Ovary (tissue), 9 donors: ENCODE measurements around the gene RNFT2. TPM values are rescaled to one million over a fixed set of nuclear protein-coding genes. Genes with fewer than 3 reads are reported as not detected.

Source experiments
- DNase-seq, 5 donors: peaks; one replicate each; pipeline ENCODE4 v3.0.0-alpha.2; 2019 to 2020
- H3K27ac ChIP-seq, 2 donors: fragments of 200-600 bp; one replicate each; pipeline versions ENCODE4 v1.5.1 to v1.8.0; 2019 to 2022
- H3K27me3 ChIP-seq: fragments of 200-600 bp; one replicate; pipeline ENCODE4 v1.8.0; 2022
- H3K36me3 ChIP-seq: fragments of 200-600 bp; sonication (generic); one replicate; pipeline ENCODE4 v1.5.1; 2019
- H3K4me1 ChIP-seq: one replicate; pipeline ENCODE4 v1.8.1; 2013; ENCODE audit warnings: mild to moderate bottlenecking, moderate library complexity; ENCODE audit not compliant: insufficient read depth
- H3K4me3 ChIP-seq: fragments of 200-600 bp; sonication (generic); one replicate; pipeline ENCODE4 v1.5.1; 2017
- H3K9me3 ChIP-seq, 2 donors: fragments of 200-600 bp in 1 of 2; sonication (generic) in 1 of 2; one replicate each; pipeline versions ENCODE4 v1.5.1 to v1.8.1; 2013 to 2019; ENCODE audit warnings: mild to moderate bottlenecking in 1 of 2, moderate library complexity in 1 of 2
- CTCF ChIP-seq, 3 donors: fragments of 450-650 bp in 2 of 3; fragments of 200-600 bp in 1 of 3; IDR thresholded peaks; one replicate each; pipeline versions ENCODE4 v1.5.1 to v1.8.0; 2016 to 2022; ENCODE audit warnings: antibody characterized with exemption in 3 of 3, mild to moderate bottlenecking in 1 of 3
- EP300 ChIP-seq: sonication (generic); formaldehyde crosslinking; IDR thresholded peaks from one replicate; pipeline ENCODE4 v1.6.1; 2017; ENCODE audit warnings: antibody characterized with exemption
- POLR2A ChIP-seq: fragments of 450-650 bp; IDR thresholded peaks from one replicate; pipeline ENCODE4 v1.6.1; 2017; ENCODE audit warnings: antibody characterized with exemption, mild to moderate bottlenecking, moderate library complexity
- WGBS, 3 donors: extraction: QIAGEN DNeasy Blood & Tissue Kit in 1 of 3; methylation state at CpG; one replicate each; pipeline versions ENCODE4 v1.1.5 to v1.1.7; 2013 to 2017; 5-methylcytosine and 5-hydroxymethylcytosine counted together
- intact Hi-C, 4 donors: fragments of 100-400 bp; cut with DNase I; formaldehyde crosslinking; loops; one replicate each; pipeline versions ENCODE4 v1.11.0 to v1.15.1; 2022 to 2023
- polyA plus RNA-seq, 2 donors: library from polyadenylated mRNA; stranded (reverse); fragments of 200-250 nt in 1 of 2; fragments of 350-450 nt in 1 of 2; fragmentation: Illumina TruSeq in 1 of 2; extraction: RNeasy Lipid Tissue Mini Kit (QIAGEN cat#74804) in 1 of 2; gene quantifications; one replicate each; pipeline ENCODE4 v1.2.3, GENCODE V29; 2013 to 2014
- total RNA-seq, 7 donors: library from RNA; depleted of rRNA in 2 of 7; stranded (reverse); fragments of >200 nt in 2 of 7; fragmentation: NEBNext Ultra II Directional in 3 of 7; extraction: Animal tissue kit (Norgen Biotek cat#: 25700) in 3 of 7; gene quantifications; one replicate each; pipeline versions ENCODE4 v1.1.0 to v1.2.4, GENCODE V29; 2016 to 2023
- donor health status: DM: no; HTN: no; CAD: no; lungs with moderate emphysema.
- donor health status: DM: no; HTN: no; CAD: no.
- donor health status: Bipolar disorder and iron deficiency.
- donor health status: DM: yes; HTN: yes; CAD: no.
- donor health status: DM: no; HTN: no; CAD: no.
- donor health status: DM: yes; HTN: yes; CAD: no.

The RNFT2 gene
- total and polyA plus RNA-seq, 9 donors: 0.72 to 4.3 (median 2.4) TPM

- H3K27ac ChIP-seq: no peak overlapping the region
- H3K27me3 ChIP-seq: no peaks in the 10 kb centered on the region
- peaks cover 0 to 5% of the 10 kb centered on the region in 2 donors for H3K9me3 ChIP-seq
- no peak for DNase-seq
- H3K4me1 ChIP-seq: no peaks in the 10 kb centered on the region
- TF ChIP-seq POLR2A: no peak
- TF ChIP-seq EP300: no peak
- no peak for TF ChIP-seq CTCF (IDR thresholded peaks at IDR 0.05)
- WGBS, 3 donors: 92 to 97% (median 92%) methylated on average over 4 of the region's 4 CpGs
- no peaks in the 10 kb centered on the region for H3K36me3 ChIP-seq
- intact Hi-C loops: no loop called here
- no peak overlapping the region for H3K4me3 ChIP-seq
Measured at GRCh38 chr12:116874324-116874995, 136.3 kb downstream of the RNFT2 start.

GRCh38 chr12:116876151-116876869 lies 138.2 kb downstream of the RNFT2 start:
- H3K27me3 ChIP-seq: no peaks in the 10 kb centered on the region
- no peak overlapping the region for H3K27ac ChIP-seq
- no peaks in the 10 kb centered on the region for H3K36me3 ChIP-seq
- no peak for TF ChIP-seq POLR2A
- TF ChIP-seq EP300: no peak
- TF ChIP-seq CTCF (IDR thresholded peaks at IDR 0.05): no peak
- intact Hi-C loops: no loop called here
- DNase-seq: no peak
- peaks cover 0 to 5% of the 10 kb centered on the region in 2 donors for H3K9me3 ChIP-seq
- no peak overlapping the region for H3K4me3 ChIP-seq
- H3K4me1 ChIP-seq: peaks cover 1% of the 10 kb centered on the region
- 3 to 8% (median 4%) methylated on average over 19 of the region's 19 CpGs for WGBS, 3 donors

GRCh38 chr12:116878567-116879508 lies 140.7 kb downstream of the RNFT2 start:
- Histone ChIP-seq H3K27ac (no peak overlapping the region), H3K9me3 (peaks cover 0 to 5% of the 10 kb centered on the region in 2 donors), H3K4me1 (peaks cover 1% of the 10 kb centered on the region), H3K27me3 (no peaks in the 10 kb centered on the region), H3K36me3 (no peaks in the 10 kb centered on the region), H3K4me3 (no peak overlapping the region)
- intact Hi-C loops: no loop called here
- no peak for TF ChIP-seq POLR2A
- no peak for TF ChIP-seq EP300
- TF ChIP-seq CTCF (IDR thresholded peaks at IDR 0.05): no peak
- 3 to 4% (median 3%) methylated on average over 55 of the region's 55 CpGs for WGBS, 3 donors
- DNase-seq: no peak

GRCh38 chr12:116879509-116880212 lies 141.5 kb downstream of the RNFT2 start:
- Histone ChIP-seq H3K4me3 (no peak overlapping the region), H3K4me1 (peaks cover 1% of the 10 kb centered on the region), H3K27ac (no peak overlapping the region), H3K36me3 (no peaks in the 10 kb centered on the region), H3K9me3 (peaks cover 0 to 2% of the 10 kb centered on the region in 2 donors), H3K27me3 (no peaks in the 10 kb centered on the region)
- intact Hi-C loops: no loop called here
- no peak for DNase-seq
- TF ChIP-seq CTCF (IDR thresholded peaks at IDR 0.05): no peak
- WGBS, 3 donors: 2 to 3% (median 2%) methylated on average over 40 to 52 of the region's 52 CpGs
